GM13976 (cell line): ENCODE results near the gene KRT6C.

ENCODE experiments used
- DNase-seq: peaks from one replicate; pipeline ENCODE4 v3.0.0; 2012; ENCODE audit warnings: low spot score
- CTCF ChIP-seq: IDR thresholded peaks from 2 replicates; pipeline ENCODE4 v1.5.1; 2012; ENCODE audit warnings: borderline replicate concordance, mild to moderate bottlenecking; ENCODE audit not compliant: insufficient read depth; ENCODE audit errors: extremely low read depth, missing control alignments, control extremely low read depth
- in situ Hi-C: fragments of 300-500 bp; cut with MboI; formaldehyde crosslinking; loops from one replicate; pipeline ENCODE4 v1.12.0; 2022; ENCODE audit warnings: low sequenced_read_pairs, mixed read lengths, inconsistent platforms; ENCODE audit not compliant: unreplicated experiment

The KRT6C gene

GRCh38 chr12:52473768-52474167, at the start of gene KRT6C:
TSS of gene KRT6C (minus strand) at chr12:52473805. CDS start at chr12:52473737, 68 bp downstream.
- no peak for TF ChIP-seq CTCF
- in situ Hi-C loops = no loop called here

GRCh38 chr12:52522346-52523011, 48.9 kb upstream of the KRT6C start:
- in situ Hi-C loops = no loop called here
- no peak for TF ChIP-seq CTCF
- DNase-seq = no peak

More at GRCh38 chr12:52473768-52474167, at the start of gene KRT6C:
- no peak for DNase-seq

- in situ Hi-C loops = no loop called here
- TF ChIP-seq CTCF = no peak
- no peak for DNase-seq
Observed at GRCh38 chr12:52521568-52522266, 48.1 kb upstream of the KRT6C start.

- no peak for TF ChIP-seq CTCF
- DNase-seq = no peak
- in situ Hi-C loops = no loop called here
Observed at GRCh38 chr12:52521175-52521567, 47.6 kb upstream of the KRT6C start.

GRCh38 chr12:52519826-52520662, 46.4 kb upstream of the KRT6C start, which contains the start of gene KRT5:
TSS of gene KRT5 (minus strand) at chr12:52520394. CDS start at chr12:52520296, 98 bp downstream.
- no peak for DNase-seq
- no peak for TF ChIP-seq CTCF
- in situ Hi-C loops = no loop called here

GRCh38 chr12:52519387-52519703, 45.7 kb upstream of the KRT6C start:
- in situ Hi-C loops = no loop called here
- TF ChIP-seq CTCF = no peak
- DNase-seq = no peak
